ENCODE results near the gene NUCB1.
A peak's percentile ranks its signal among the peaks of the same experiment; 100 is the strongest.

The NUCB1 gene

GRCh38 chr19:48935864-48936263 lies 35.8 kb downstream of the NUCB1 start:
- DNase-seq (ENCODE audit: low spot score), result no peak

GRCh38 chr19:48938256-48938655 lies 38.1 kb downstream of the NUCB1 start:
- DNase-seq (ENCODE audit: low spot score), result no peak

GRCh38 chr19:48940902-48941301 lies 40.8 kb downstream of the NUCB1 start:
- DNase-seq (ENCODE audit: low spot score), result no peak

GRCh38 chr19:48943081-48943480 lies 43.0 kb downstream of the NUCB1 start:
- DNase-seq (ENCODE audit: low spot score), result no peak

- DNase-seq (ENCODE audit: low spot score), result no peak
Observed at GRCh38 chr19:48945415-48945814, 45.3 kb downstream of the NUCB1 start.

- DNase-seq (ENCODE audit: low spot score), result no peak
Observed at GRCh38 chr19:48945817-48946216, 45.7 kb downstream of the NUCB1 start.

GRCh38 chr19:48946463-48947257 lies 46.5 kb downstream of the NUCB1 start:
- no peak for DNase-seq (ENCODE audit: low spot score)

GRCh38 chr19:48947258-48947542 lies 47.1 kb downstream of the NUCB1 start:
- no peak for DNase-seq (ENCODE audit: low spot score)

GRCh38 chr19:48950159-48950558 lies 50.0 kb downstream of the NUCB1 start:
- DNase-seq (ENCODE audit: low spot score), result no peak

GRCh38 chr19:48950830-48951519 lies 50.9 kb downstream of the NUCB1 start:
- DNase-seq (ENCODE audit: low spot score), result no peak

- no peak for DNase-seq (ENCODE audit: low spot score)
Observed at GRCh38 chr19:48953141-48953540, 53.0 kb downstream of the NUCB1 start.

- DNase-seq (ENCODE audit: low spot score), result no peak
Observed at GRCh38 chr19:48953990-48954594, 54.0 kb downstream of the NUCB1 start.

GRCh38 chr19:48954595-48955307 lies 54.6 kb downstream of the NUCB1 start, which contains the start of gene BAX:
Gene BAX, plus strand, starts transcription at chr19:48954875. Its CDS starts 54 bp downstream, at chr19:48954929.
- peak; percentile 97 for DNase-seq (ENCODE audit: low spot score)

GRCh38 chr19:48955308-48955958 lies 55.3 kb downstream of the NUCB1 start:
- no peak for DNase-seq (ENCODE audit: low spot score)

- DNase-seq (ENCODE audit: low spot score), result no peak
Observed at GRCh38 chr19:48958006-48958405, 57.9 kb downstream of the NUCB1 start.

- DNase-seq (ENCODE audit: low spot score), result no peak
Observed at GRCh38 chr19:48959341-48960239, 59.5 kb downstream of the NUCB1 start.

GRCh38 chr19:48961051-48961649 lies 61.0 kb downstream of the NUCB1 start:
- no peak for DNase-seq (ENCODE audit: low spot score)

- no peak for DNase-seq (ENCODE audit: low spot score)
Observed at GRCh38 chr19:48961673-48962028, 61.5 kb downstream of the NUCB1 start.

- DNase-seq (ENCODE audit: low spot score), result peak; percentile 79
Observed at GRCh38 chr19:48962029-48962848, 62.1 kb downstream of the NUCB1 start.

- DNase-seq (ENCODE audit: low spot score), result no peak
Observed at GRCh38 chr19:48962849-48963165, 62.7 kb downstream of the NUCB1 start.
